Neutrophil (primary cell): Measurements from ENCODE around the gene ZDHHC4.
"Not testable (repeated sequence)": the region's sequence is repeated elsewhere in the genome, so short reads cannot be mapped to it uniquely, and the experiment has no call there.

Experiments
- H3K27ac ChIP-seq: fragments of 200-600 bp; sonication (generic); 2 replicates; pipeline ENCODE4 v1.5.1; 2016; ENCODE audit warnings: mild to moderate bottlenecking, moderate library complexity
- H3K27me3 ChIP-seq: fragments of 200-600 bp; sonication (generic); 2 replicates; pipeline ENCODE4 v1.6.0; 2016; ENCODE audit warnings: mild to moderate bottlenecking
- H3K36me3 ChIP-seq: fragments of 200-600 bp; sonication (generic); 2 replicates; pipeline ENCODE4 v1.5.1; 2017
- H3K4me1 ChIP-seq, 2 experiments: fragments of 200-600 bp in 1 of 2; sonication (generic) in 1 of 2; 1 replicate in 1 of 2; 2 replicates in 1 of 2; pipeline versions ENCODE4 v1.5.1 to v1.6.1; 2013 to 2016; ENCODE audit warnings: low read depth in 1 of 2, low read length in 1 of 2, mild to moderate bottlenecking in 1 of 2, moderate library complexity in 1 of 2; ENCODE audit not compliant: control insufficient read depth in 1 of 2, insufficient read depth in 1 of 2
- H3K4me3 ChIP-seq, 2 experiments: fragments of 200-600 bp in 1 of 2; sonication (generic) in 1 of 2; 1 replicate in 1 of 2; 2 replicates in 1 of 2; pipeline ENCODE4 v1.5.1; 2013 to 2016; ENCODE audit warnings: low read depth in 1 of 2, low read length in 1 of 2, mild to moderate bottlenecking in 1 of 2, moderate library complexity in 1 of 2
- H3K9me3 ChIP-seq: fragments of 200-600 bp; sonication (generic); 2 replicates; pipeline ENCODE4 v1.5.1; 2016
- CTCF ChIP-seq: fragments of 200-600 bp; sonication (generic); IDR thresholded peaks from 2 replicates; pipeline ENCODE4 v1.5.1; 2016; ENCODE audit warnings: antibody characterized with exemption

Gene ZDHHC4

DNA sequence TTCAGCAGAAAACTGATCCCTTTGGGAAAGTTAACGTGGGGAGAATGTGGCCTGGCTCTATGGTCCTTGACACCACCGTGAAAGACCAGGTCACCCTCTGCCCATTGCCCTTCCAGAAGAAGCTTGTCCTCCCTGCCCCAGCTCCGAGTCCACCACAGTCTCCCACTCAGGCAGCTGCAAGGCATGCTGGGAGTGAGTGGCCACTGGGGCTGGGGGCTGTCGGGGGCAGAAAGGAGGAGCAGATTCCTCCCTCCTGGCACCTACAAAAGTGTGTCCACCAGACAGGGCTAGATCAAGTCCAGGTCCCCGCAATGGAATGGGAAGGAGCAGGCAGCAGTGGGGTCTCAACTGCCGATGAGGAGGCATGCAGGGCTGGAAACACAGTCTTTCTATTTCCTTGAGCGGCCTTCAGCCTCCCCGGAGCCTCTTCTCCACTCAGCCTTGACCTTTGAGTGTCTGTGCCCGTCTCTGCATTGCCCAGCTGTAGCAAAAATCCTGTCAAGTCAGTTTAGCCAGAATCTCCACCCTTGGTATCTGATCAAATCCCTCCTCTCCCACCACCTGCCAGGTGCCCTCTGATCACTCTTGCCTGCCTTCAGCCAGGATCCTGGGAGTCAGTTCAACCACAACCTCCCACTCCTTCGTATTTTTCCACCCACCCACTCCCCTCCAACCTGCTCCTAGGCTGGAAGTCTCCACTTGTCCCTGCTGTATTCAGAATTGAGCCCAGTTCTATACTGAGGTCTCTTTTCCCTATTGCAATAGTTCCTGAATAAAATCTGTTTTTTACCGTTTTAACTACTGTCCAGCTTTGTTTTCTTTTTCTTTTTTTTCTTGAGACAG is 53.0 kb downstream of the ZDHHC4 start:
- Histone ChIP-seq H3K4me3 (no peak overlapping the region), H3K27ac (no peak overlapping the region)
- no peak for TF ChIP-seq CTCF

GRCh38 chr7:6631605-6632004 is 54.4 kb downstream of the ZDHHC4 start:
- Histone ChIP-seq H3K4me3 (no peak overlapping the region), H3K27me3 (no peaks in the 10 kb centered on the region), H3K4me1 (peaks cover 26 to 33% of the 10 kb centered on the region in 2 experiments), H3K36me3 (no peaks in the 10 kb centered on the region), H3K27ac (no peak overlapping the region), H3K9me3 (no peaks in the 10 kb centered on the region)
- TF ChIP-seq CTCF: no peak

More for the DNA sequence above, 53.0 kb downstream of the ZDHHC4 start:
- H3K27me3 ChIP-seq: no peaks in the 10 kb centered on the region
- peaks cover 13 to 20% of the 10 kb centered on the region in 2 experiments for H3K4me1 ChIP-seq
- H3K36me3 ChIP-seq: no peaks in the 10 kb centered on the region
- no peaks in the 10 kb centered on the region for H3K9me3 ChIP-seq

GRCh38 chr7:6634021-6634420 is 56.8 kb downstream of the ZDHHC4 start:
- peaks cover 41 to 46% of the 10 kb centered on the region in 2 experiments for H3K4me1 ChIP-seq
- peak overlapping the region; percentile 96 for H3K27ac ChIP-seq
- no peak overlapping the region for H3K4me3 ChIP-seq
- no peaks in the 10 kb centered on the region for H3K27me3 ChIP-seq
- no peaks in the 10 kb centered on the region for H3K36me3 ChIP-seq
- no peaks in the 10 kb centered on the region for H3K9me3 ChIP-seq
- no peak for TF ChIP-seq CTCF

DNA sequence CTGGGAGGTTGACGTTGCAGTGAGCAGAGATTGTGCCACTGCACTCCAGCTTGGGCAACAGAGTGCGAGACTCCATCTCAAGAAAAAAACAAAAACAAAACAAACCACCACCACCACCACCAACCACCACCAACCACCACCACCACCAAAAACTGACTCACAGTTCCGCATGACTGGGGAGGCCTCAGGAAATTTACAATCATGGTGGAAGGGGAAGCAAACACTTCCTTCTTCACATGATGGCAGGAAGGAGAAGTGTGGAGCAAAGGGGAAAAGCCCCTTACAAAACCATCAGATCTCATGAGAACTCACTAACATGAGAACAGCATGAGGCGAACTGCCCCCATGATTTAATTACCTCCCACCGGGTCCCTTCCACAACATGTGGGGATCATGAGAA is 57.7 kb downstream of the ZDHHC4 start:
- not testable (repeated sequence) for H3K36me3 ChIP-seq, H3K9me3 ChIP-seq, H3K27me3 ChIP-seq
- Histone ChIP-seq H3K4me1 (peaks cover 45 to 50% of the 10 kb centered on the region in 2 experiments), H3K27ac (peak overlapping the region; percentile 96), H3K4me3 (peak overlapping the region in 1 of 2 experiments; percentile 22)

- TF ChIP-seq CTCF: no peak
- H3K4me3 ChIP-seq: peak within 1 kb of the TSS; percentile 72 to 79
- H3K27ac ChIP-seq: peak within 1 kb of the TSS; percentile 96
- peaks cover 45 to 50% of the 10 kb centered on the region in 2 experiments for H3K4me1 ChIP-seq
- no peaks in the 10 kb centered on the region for H3K9me3 ChIP-seq
- H3K36me3 ChIP-seq: peaks cover 24% of the 10 kb centered on the region
- no peaks in the 10 kb centered on the region for H3K27me3 ChIP-seq
Measured at GRCh38 chr7:6636741-6637543, 59.7 kb downstream of the ZDHHC4 start, which contains the start of gene ZNF316. ZNF316 (plus strand) TSS chr7:6637318; CDS start chr7:6642410, 5,092 bp downstream.
